Lung (tissue), 12 donors: Measurements from ENCODE around the gene TLCD2. TPM values are rescaled to one million over a fixed set of nuclear protein-coding genes. Genes with fewer than 3 reads are reported as not detected.
"Not testable (repeated sequence)": the region's sequence is repeated elsewhere in the genome, so short reads cannot be mapped to it uniquely, and the experiment has no call there.

Experiments
- ATAC-seq: fragments of 200-7000 bp; cut with Tn5 transposase; one replicate; pipeline ENCODE4 v1.9.1; 2020; ENCODE audit warnings: moderate number of reproducible peaks; ENCODE audit not compliant: insufficient read depth, low FRiP score
- DNase-seq, 3 donors: peaks; one replicate each; pipeline ENCODE4 v3.0.0-alpha.2; 2013 to 2017
- H3K27ac ChIP-seq, 2 donors: one replicate each; pipeline ENCODE4 v1.5.1; 2013; ENCODE audit warnings: mild to moderate bottlenecking in 2 of 2, moderate library complexity in 2 of 2, control low read depth in 1 of 2, inconsistent platforms in 1 of 2, low read depth in 1 of 2, low read length in 1 of 2
- H3K27me3 ChIP-seq, 3 donors: one replicate each; pipeline ENCODE4 v1.5.1; 2013; ENCODE audit warnings: low read length in 2 of 3; ENCODE audit not compliant: control insufficient read depth in 3 of 3, insufficient read depth in 3 of 3
- H3K36me3 ChIP-seq, 4 donors: one replicate each; pipeline ENCODE4 v1.5.1; 2013; ENCODE audit warnings: low read length in 4 of 4, mild to moderate bottlenecking in 1 of 4, moderate library complexity in 1 of 4; ENCODE audit not compliant: control insufficient read depth in 4 of 4, insufficient read depth in 4 of 4
- H3K4me1 ChIP-seq, 5 donors: one replicate each; pipeline ENCODE4 v1.5.1; 2013; ENCODE audit warnings: low read length in 5 of 5, mild to moderate bottlenecking in 2 of 5, moderate library complexity in 1 of 5; ENCODE audit not compliant: control insufficient read depth in 5 of 5, insufficient read depth in 5 of 5
- H3K4me3 ChIP-seq: one replicate; pipeline ENCODE4 v1.5.1; 2013; ENCODE audit warnings: mild to moderate bottlenecking, control low read depth, moderate library complexity
- H3K9ac ChIP-seq, 2 donors: one replicate each; pipeline ENCODE4 v1.5.1; 2013; ENCODE audit warnings: low read length in 2 of 2, control low read depth in 1 of 2; ENCODE audit not compliant: insufficient read depth in 1 of 2
- H3K9me3 ChIP-seq, 4 donors: one replicate each; pipeline ENCODE4 v1.5.1; 2013; ENCODE audit warnings: low read length in 3 of 4, mild to moderate bottlenecking in 1 of 4, moderate library complexity in 1 of 4; ENCODE audit not compliant: control insufficient read depth in 4 of 4, insufficient read depth in 3 of 4
- WGBS, 2 donors: extraction: QIAGEN DNeasy Blood & Tissue Kit; methylation state at CpG; one replicate each; pipeline ENCODE4 v1.1.7; 2013; 5-methylcytosine and 5-hydroxymethylcytosine counted together
- polyA plus RNA-seq, 2 donors: library from polyadenylated mRNA; stranded (reverse); fragments of 200-250 nt; gene quantifications; one replicate each; pipeline ENCODE4 v1.2.1, GENCODE V29; 2013
- total RNA-seq, 2 donors: library from RNA; depleted of rRNA in 1 of 2; stranded (reverse); fragments of >200 nt in 1 of 2; gene quantifications; one replicate each; pipeline ENCODE4 v1.2.1, GENCODE V29; 2014 to 2021
- TF ChIP-seq, protein P1 (sequence below): IDR thresholded peaks from 2 replicates; pipeline ENCODE4 v1.5.1; 2012; ENCODE audit warnings: mild to moderate bottlenecking; ENCODE audit errors: control extremely low read depth, extremely low read depth
- donor health status: control.
- donor health status: control.
- donor health status: Bipolar disorder and iron deficiency.
- donor health status: healthy.
- donor health status: DM: yes; HTN: yes; CAD: no.

The TLCD2 gene
- total and polyA plus RNA-seq, 4 donors: 4.4 to 16.1 (median 9.8) TPM

DNA sequence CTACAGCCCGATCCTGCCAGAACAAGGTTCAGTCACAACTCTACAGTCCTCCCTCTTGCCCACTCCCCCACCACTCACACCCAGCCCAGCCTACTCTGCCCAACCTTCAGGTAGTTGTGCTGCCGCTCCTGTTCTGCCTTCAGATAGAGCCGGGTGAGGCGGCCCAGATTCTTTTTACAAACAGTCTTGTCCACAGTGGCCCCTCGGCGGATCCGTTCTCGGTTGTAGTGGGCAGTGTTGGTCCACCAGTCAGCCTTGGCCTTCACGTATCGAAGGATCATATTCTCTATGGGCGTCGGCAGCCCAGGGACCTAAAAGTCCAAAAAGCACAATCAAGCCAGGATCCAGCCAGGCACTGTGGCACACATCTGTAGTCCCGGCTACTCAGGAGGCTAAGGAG, 33.8 kb downstream of the TLCD2 start:
- Histone ChIP-seq H3K36me3 (peaks cover 72 to 79% (median 78%) of the 10 kb centered on the region in 4 donors), H3K27me3 (no peaks in the 10 kb centered on the region), H3K9ac (no peak overlapping the region), H3K9me3 (no peaks in the 10 kb centered on the region), H3K4me1 (no peaks in the 10 kb centered on the region), H3K27ac (no peak overlapping the region), H3K4me3 (no peak overlapping the region)
- 98% methylated on average over 13 of the region's 13 CpGs for WGBS, 2 donors
- no peak for ATAC-seq
- no peak for DNase-seq
- TF ChIP-seq, protein P1, sequence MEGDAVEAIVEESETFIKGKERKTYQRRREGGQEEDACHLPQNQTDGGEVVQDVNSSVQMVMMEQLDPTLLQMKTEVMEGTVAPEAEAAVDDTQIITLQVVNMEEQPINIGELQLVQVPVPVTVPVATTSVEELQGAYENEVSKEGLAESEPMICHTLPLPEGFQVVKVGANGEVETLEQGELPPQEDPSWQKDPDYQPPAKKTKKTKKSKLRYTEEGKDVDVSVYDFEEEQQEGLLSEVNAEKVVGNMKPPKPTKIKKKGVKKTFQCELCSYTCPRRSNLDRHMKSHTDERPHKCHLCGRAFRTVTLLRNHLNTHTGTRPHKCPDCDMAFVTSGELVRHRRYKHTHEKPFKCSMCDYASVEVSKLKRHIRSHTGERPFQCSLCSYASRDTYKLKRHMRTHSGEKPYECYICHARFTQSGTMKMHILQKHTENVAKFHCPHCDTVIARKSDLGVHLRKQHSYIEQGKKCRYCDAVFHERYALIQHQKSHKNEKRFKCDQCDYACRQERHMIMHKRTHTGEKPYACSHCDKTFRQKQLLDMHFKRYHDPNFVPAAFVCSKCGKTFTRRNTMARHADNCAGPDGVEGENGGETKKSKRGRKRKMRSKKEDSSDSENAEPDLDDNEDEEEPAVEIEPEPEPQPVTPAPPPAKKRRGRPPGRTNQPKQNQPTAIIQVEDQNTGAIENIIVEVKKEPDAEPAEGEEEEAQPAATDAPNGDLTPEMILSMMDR: no peak

DNA sequence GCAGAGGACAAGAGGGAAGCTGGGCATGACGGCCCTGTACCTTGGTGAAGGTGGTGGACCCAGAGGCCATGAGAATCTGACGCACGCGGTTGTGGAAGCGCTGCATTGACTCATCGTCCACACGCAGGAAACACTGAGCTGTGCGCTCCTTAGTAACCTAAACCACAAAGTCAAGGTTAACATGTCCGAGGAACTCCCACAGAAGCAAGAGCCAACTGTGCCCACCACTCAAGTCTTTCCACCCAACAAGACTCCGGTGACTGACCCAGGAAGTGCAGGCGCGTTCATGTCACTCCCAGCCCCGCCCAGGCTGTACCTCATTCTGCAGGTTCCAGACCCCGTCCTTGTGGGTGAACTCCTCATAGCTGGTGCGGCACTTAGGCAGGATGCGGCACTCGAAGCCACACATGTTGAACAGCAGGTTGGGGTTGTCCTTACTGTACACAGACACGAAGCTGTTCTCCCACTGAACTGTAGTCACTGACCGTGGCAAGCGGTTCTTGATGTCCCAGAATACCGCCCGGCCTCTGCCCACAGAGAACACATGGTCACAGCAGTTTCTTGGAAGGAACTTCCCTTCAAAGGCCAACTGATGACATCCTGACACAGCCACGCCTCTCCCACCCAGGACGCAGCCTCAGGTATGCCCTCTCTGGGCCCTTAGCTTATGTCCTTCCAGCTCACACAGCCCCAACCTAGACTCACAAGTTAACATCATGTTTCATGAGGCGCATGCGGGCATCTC, 37.0 kb downstream of the TLCD2 start:
- peaks cover 0 to 15% (median 4%) of the 10 kb centered on the region in 5 donors for H3K4me1 ChIP-seq
- no peaks in the 10 kb centered on the region for H3K9me3 ChIP-seq
- WGBS, 2 donors: 83 to 86% methylated on average over 26 of the region's 26 CpGs
- no peak for ATAC-seq
- H3K27me3 ChIP-seq: no peaks in the 10 kb centered on the region
- H3K36me3 ChIP-seq: peaks cover 50 to 73% (median 63%) of the 10 kb centered on the region in 4 donors
- H3K4me3 ChIP-seq: no peak overlapping the region
- H3K27ac ChIP-seq: no peak overlapping the region
- no peak overlapping the region for H3K9ac ChIP-seq
- DNase-seq: no peak
- TF ChIP-seq, protein P1: no peak

DNA sequence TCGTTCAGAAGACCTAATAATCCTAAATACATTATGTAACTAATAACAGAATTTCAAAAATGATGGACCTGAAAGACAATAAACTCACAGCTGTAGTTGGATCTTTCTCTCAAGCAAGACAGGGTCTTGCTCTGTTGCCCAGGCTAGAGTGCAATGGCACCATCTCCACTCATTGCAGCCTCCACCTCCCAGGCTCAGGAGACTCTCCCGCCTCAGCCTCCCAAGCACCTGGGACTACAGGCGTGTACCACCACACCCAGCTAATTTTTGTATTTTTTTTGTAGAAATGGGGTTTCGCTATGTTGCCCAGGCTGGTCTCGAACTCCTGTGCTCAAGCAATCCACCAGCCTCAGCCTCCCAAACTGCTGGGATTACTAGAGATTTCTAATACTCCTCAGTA, 46.2 kb downstream of the TLCD2 start:
- not testable (repeated sequence) for DNase-seq

DNA sequence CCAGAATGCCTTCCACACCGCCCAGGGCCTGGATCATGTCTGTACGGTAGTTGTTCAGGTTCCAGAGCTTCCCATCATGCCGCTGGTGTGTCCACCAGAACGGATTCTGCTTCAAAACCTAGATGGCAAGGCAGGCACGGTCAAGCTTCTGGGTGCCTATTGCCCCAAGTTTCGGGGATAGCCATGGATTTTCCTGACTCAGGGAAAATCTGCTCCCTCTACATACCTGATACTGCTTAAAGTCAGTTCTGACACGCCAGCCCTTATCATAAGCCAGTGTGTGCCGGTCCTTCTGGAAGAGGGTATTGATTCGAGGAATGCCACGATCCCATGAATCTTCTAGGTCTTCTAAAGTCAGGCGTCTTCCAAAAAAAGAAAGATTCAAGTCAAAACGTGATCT, 49.1 kb downstream of the TLCD2 start:
- no peak overlapping the region for H3K4me3 ChIP-seq
- WGBS, 2 donors: 94 to 96% methylated on average over 12 of the region's 12 CpGs

More for the DNA sequence above, 46.2 kb downstream of the TLCD2 start:
- H3K36me3 ChIP-seq: peaks cover 34 to 53% (median 46%) of the 10 kb centered on the region in 4 donors
- not testable (repeated sequence) for H3K4me1 ChIP-seq, H3K9me3 ChIP-seq, ATAC-seq, H3K9ac ChIP-seq, H3K27ac ChIP-seq, H3K27me3 ChIP-seq, H3K4me3 ChIP-seq
- WGBS, 2 donors: 90 to 94% methylated on average over 5 of the region's 5 CpGs

More for the DNA sequence above, 49.1 kb downstream of the TLCD2 start:
- ATAC-seq (no peak), DNase-seq (no peak)
- Histone ChIP-seq H3K36me3 (peaks cover 47 to 64% (median 59%) of the 10 kb centered on the region in 4 donors), H3K4me1 (no peaks in the 10 kb centered on the region), H3K9me3 (no peaks in the 10 kb centered on the region), H3K27me3 (no peaks in the 10 kb centered on the region), H3K9ac (peak overlapping the region in 1 of 2 donors; percentile 32), H3K27ac (no peak overlapping the region)
- TF ChIP-seq, protein P1: no peak
